HG03442 (cell line): ENCODE results near the gene CPSF4L.

Experiments
- ATAC-seq: cut with Tn5 transposase; IDR thresholded peaks from one replicate; pipeline ENCODE4 v1.9.1; 2021; ENCODE audit warnings: mild to moderate bottlenecking, moderate library complexity; ENCODE audit not compliant: unreplicated experiment

The CPSF4L gene

GRCh38 chr17:73205459-73205961 is 56.2 kb downstream of the CPSF4L start:
- ATAC-seq: no peak

GRCh38 chr17:73203788-73204479 is 57.7 kb downstream of the CPSF4L start:
- no peak for ATAC-seq

GRCh38 chr17:73203135-73203787 is 58.4 kb downstream of the CPSF4L start:
- ATAC-seq: no peak

- ATAC-seq: no peak
These were observed 60.2 kb downstream of the CPSF4L start for GRCh38 chr17:73201215-73202069.

- no peak for ATAC-seq
These were observed 61.2 kb downstream of the CPSF4L start for GRCh38 chr17:73200476-73200875.

- ATAC-seq: no peak
These were observed 61.8 kb downstream of the CPSF4L start for GRCh38 chr17:73199751-73200317.

GRCh38 chr17:73198930-73199260 is 62.8 kb downstream of the CPSF4L start:
- ATAC-seq: no peak
